22Rv1 (cell line): Measurements from ENCODE around the gene ATP8B4.

Experiments used
- ZFX ChIP-seq: fragments of 450-650 bp; IDR thresholded peaks from 2 replicates; pipeline ENCODE4 v1.6.1; 2017; ENCODE audit warnings: antibody characterized with exemption, borderline replicate concordance
- TF ChIP-seq, protein P1 (sequence below): fragments of 450-650 bp; IDR thresholded peaks from 2 replicates; pipeline ENCODE4 v1.5.1; 2017; ENCODE audit warnings: mild to moderate bottlenecking

DNA sequence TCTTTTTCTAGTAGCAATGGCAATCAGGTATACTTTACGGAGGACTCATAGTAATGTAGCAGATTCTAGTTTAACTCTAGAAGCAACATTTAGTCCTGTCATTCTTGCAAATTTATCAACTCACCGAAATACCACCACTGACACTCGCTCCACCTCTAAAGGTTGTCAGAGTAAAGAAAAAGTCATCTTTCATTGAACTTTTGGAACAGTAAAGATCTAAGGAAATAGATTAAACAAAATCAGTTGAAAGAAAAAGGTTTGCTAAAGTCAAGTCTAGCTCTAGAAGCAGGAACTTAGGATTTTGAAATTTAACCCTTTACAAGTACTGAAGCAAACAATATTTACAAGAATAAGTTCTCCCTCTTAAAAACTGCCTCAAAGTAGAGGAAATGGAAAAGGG lies 8.7 kb downstream of the ATP8B4 start:
- TF ChIP-seq, protein P1, sequence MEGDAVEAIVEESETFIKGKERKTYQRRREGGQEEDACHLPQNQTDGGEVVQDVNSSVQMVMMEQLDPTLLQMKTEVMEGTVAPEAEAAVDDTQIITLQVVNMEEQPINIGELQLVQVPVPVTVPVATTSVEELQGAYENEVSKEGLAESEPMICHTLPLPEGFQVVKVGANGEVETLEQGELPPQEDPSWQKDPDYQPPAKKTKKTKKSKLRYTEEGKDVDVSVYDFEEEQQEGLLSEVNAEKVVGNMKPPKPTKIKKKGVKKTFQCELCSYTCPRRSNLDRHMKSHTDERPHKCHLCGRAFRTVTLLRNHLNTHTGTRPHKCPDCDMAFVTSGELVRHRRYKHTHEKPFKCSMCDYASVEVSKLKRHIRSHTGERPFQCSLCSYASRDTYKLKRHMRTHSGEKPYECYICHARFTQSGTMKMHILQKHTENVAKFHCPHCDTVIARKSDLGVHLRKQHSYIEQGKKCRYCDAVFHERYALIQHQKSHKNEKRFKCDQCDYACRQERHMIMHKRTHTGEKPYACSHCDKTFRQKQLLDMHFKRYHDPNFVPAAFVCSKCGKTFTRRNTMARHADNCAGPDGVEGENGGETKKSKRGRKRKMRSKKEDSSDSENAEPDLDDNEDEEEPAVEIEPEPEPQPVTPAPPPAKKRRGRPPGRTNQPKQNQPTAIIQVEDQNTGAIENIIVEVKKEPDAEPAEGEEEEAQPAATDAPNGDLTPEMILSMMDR = no peak
- TF ChIP-seq ZFX = no peak
